ENCODE results near the gene MDFIC2.

GRCh38 chr3:70242297-70242882, 70.0 kb downstream of the MDFIC2 start:
- no peak for TF ChIP-seq CTCF (IDR thresholded peaks at IDR 0.05)
- no peak for TF ChIP-seq POLR2A (IDR thresholded peaks at IDR 0.05)
